ENCODE data around the gene TTC38.
"Not testable (repeated sequence)": the region's sequence is repeated elsewhere in the genome, so short reads cannot be mapped to it uniquely, and the experiment has no call there.

TTC38 gene

DNA sequence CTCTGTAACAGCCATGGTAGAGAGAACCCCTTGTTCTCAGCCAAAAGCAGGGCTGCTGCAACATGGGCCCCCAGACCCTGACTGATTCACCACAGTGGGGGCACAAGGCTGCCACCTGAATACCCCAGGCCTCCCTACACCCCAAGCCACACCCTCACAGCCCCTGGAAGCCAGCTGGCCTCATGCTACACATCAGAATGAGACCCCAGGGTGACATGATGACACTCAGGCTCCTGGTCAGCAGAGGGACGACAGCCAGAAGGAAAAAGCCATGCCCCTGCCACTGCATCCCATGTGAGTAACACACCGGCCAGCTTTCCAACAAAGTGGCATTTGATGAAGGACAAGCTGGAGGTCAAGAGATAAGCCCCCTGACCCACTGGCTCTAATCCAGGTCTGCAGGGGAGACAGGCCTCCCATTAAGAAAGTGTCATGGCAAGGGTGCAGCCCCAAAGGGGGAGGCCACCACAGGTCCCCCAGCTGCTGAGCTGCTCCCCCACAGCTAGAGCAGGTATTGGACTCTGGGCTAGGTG, 20.3 kb upstream of the TTC38 start:
- DNase-seq: no peak

DNA sequence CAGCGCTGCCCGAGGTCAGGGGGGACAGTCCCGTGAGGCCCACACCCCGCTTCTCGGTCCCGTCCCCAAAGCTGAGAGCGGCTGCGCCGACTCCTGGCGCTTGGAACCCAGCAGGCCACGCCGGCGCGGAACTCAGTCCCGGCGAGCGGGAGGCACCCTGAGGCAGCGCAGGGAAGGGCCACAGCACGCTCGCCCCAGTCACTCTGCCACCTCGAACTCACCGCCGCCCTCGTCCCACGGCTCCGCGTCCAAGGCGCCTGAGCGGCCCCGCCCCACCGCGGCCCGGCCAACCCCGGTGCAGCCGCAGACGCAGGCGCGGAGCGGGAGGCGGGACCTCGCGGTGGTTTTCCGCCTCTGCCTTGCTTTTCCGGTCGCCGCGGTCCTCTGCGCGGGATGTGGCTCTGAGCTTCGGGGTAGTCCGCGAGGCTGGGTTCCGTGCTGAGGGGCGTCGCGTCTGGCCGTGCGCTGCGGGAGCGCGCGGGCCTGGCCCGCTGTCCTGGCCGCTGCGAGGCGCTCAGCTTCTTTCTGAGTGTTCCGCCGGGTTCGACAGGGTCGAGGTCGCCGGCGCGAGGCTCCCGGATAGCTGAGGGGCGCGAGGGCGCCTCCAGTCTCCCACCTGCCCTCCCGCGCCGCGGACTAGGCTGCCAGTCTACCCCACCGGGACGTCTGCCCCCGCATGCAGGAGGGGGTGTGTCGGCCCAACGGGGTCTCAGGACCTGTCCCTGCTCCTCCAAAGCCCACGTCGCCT, 17.6 kb upstream of the TTC38 start, which contains the start of gene CDPF1:
TSS of gene CDPF1 (minus strand) at position 259 of the 748 bp plus-strand sequence. CDS start 2,009 bp downstream, outside the sequence.
- DNase-seq: peak; percentile 60

DNA sequence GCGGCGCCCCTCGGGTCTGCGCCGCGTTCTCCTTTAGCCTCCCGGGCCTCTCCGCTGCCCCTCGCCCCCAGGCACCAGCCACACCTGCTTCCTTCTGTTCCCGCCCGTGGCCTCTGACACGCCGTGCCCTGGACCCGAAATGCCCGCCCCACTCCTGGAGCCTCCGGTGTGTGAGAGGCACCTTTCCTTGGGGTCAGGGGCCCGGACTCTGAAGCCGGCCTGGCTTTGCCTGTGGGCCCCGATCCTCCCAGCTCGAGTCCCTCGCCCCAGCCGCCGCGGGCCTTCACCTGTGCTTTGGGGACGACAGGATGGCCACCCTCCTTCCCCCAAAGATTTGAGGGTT, 17.1 kb upstream of the TTC38 start:
- no peak for DNase-seq

DNA sequence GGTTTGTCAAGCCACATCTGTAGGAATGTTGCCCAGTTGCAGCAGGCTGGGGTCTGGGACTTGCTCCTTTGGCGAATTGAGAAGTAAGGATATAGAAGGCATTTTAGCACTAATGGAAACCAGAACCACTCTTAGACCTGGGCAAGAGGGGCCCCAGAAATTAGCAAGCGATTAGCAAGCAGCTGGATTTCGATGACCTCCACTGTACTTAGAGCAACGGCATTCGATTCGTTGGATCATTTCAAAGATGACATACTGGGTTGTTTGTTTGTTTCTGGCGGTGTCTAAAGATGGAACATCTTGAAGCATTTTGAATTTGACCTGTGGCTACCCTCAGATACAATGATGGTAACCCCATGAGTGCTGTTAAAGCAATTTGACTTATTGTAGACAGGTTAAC, 16.5 kb upstream of the TTC38 start:
- no peak for DNase-seq

DNA sequence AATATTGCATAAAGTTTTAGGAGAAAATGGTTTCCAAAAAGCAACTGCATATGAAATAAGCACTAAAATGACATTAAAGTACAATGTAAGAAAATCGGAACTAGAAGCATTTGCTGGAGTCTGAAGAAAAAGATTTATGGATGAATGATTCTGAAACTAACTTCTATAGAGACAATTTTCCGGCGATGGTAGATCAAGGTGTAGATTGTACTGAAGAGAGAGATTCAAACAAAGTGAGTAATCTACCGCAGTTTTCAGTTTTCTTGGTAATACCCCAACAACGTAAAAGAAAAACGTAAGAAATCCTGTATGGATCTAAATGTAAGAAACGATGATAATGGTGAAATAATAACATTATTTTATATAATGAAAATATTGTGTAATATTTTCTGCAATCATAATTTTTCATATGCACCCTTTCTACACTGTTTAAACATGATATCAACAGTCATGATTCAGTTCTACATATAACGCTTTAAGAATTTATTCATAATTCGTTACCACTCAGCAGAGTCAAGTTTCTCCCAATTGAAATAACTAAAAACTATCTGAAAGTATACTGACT, 15.9 kb upstream of the TTC38 start:
- no peak for DNase-seq

DNA sequence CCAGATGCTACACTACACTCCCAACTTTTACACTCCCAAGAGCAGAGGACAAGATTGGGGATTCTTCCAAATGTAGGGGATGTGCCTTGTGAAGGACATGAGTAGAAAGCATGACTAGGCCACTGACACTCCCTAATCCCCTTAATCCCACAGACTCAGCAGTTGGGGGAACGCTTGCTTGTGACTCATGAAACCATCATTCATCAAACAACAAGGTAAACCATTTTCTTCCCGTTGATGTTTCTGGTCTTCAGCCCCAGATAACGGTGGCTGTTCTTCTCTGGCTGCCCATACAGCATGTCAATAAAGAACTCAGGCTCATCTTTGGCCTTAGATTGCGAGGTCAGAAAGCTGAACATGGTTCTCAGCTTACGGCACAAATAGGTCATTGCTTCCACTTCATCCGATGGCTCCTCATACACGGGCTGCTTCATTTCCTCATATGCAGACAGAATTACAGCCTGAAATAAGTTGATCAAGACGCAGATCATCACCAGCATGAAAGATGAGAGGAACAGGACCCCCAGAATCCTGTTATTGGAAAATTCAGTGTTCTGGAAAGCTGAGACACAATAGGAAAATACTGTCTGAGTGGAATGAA, 11.3 kb upstream of the TTC38 start:
- no peak for DNase-seq

DNA sequence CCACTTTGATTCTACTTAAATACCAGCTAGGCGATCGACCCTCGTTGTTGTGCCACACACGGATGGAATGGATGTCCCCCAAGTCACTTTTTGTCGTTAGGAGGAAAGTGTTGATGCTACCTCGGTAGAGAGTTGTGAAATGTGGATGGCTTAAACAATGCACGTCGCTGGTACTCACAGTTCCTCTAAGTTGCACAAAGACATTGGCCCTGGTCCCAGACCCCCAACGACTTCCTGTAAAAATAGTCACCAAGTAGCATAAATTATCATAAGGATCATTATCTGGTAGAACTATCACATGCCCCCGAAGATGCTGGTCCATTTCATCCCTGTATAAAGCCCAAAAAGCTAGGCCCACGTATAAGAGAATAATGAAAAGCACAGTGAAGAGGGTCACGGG, 8.4 kb upstream of the TTC38 start:
- DNase-seq: no peak

DNA sequence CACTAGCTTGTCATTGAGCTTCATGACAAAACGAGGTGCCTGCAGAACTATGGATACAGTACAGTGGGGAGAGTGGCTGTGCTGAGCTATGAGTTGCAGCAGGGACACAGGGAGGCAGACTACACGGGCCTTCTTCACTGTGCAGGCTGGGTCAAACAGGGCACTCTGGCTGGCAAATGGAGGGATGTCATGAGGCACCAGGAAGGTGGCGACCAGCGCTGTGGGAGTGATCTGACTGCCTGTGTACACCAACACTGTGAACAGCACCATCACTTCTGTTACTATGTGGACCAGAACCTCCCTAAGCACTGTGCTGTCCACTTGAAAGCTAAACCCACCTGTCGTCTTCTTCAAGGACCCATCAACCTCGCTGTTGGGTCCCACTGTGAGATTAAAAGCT, 7.8 kb upstream of the TTC38 start:
- no peak for DNase-seq

DNA sequence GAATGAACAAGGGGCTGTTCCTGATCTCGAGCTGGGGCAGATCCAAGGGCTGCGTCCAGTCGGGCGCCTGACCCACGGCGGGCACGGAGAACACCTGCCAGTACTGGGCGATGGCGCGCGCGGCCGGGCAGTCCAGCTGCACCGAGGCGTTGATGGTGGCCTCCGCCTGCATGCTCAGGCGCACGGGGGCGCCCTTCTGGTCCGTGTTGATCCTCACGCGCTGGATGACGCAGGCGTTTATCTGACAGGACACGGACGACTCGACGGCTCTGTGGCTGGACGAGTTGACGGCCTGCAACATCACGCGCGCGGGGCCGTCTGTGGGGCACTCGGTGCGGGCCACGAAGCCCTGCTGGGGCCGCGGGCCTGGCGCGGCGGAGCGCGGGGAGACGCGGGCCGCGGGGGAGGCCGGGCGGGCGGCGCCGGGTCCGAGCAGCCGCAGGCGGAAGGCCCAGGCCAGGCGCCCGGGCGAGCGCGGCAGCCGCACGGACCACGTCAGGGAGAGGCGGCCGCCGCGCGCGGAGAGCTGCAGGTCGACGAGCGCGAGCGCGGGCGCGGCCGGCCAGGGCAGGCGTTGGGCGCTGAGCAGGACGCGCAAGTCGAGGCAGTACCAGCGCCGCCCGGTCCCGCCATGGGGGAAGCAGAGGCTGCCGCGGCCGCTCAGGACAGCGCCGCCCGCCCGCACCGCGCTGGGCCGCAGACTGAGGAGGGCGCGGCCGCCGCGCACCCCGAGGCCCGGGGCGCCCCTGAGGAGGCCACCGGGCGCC, 5.2 kb upstream of the TTC38 start:
- no peak for DNase-seq

DNA sequence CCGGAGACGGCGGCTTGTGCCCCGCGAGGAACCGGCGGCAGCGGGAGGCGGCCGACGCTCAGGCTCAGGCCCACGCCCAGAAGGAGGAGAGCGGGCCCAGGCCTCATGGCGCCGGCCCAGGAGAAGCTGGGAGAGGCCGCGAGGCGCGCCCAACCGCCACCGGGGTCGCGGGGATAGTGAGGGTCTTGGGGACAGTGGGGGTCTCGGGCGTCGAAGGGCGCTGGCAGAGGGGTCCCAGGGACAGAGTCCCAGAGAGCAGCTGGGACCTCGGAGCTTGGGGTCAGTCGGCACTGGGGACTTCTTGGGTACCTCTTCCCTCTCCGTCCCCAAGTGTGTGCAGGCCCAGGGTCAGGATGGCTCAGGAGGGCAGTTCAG, 4.6 kb upstream of the TTC38 start, which contains the start of gene PKDREJ:
TSS of gene PKDREJ (minus strand) at position 128 of the 375 bp plus-strand sequence. CDS start at position 107, 21 bp downstream.
- DNase-seq: no peak

DNA sequence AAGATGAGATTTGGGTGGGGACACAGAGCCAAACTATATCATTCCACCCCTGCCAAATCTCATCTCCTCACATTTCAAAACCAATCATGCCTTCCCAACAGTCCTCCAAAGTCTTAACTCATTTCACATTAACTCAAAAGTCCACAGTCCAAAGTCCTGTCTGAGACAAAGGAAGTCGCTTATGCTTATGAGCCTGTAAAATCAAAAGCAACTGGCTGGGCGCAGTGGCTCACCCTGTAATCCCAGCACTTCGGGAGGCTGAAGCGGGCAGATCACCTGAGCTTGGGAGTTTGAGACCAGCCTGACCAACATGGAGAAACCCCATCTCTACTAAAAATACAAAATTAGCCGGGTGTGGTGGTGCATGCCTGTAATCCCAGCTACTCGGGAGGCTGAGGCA, 3.3 kb upstream of the TTC38 start:
- DNase-seq: not testable (repeated sequence)

DNA sequence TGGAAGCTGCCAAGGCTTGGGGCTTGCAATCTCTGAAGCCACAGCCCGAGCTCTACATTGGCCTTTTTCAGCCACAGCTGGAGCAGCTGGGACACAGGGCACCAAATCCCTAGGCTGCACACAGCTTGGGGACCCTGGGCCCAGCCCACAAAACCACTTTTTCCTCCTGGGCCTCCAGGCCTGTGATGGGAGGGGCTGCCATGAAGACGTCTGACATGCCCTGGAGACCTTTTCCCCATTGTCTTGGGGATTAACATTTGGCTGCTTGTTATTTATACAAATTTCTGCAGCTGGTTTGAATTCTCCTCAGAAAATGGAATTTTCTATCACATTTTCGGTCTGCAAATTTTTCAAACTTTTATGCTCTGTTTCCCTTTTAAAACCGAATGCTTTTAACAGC, 2.2 kb upstream of the TTC38 start:
- not testable (repeated sequence) for DNase-seq

DNA sequence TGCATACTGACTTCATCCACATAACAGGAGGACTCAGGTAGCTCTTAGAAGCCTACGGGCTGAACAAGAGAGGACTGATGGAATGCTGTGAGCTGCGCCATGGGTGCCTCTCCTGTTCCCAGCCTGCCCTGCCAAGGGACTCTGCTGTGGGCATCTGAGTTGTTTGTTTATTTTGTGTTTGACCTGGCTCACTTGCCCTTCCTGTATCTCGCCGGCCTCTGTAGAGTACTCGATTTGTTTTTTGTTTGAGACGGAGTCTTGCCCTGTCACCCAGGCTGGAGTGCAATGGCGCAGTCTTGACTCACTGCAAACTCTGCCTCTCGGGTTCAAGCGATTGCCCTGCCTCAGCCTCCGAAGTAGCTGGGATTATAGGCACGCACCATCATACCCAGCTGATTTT, 1.8 kb downstream of the TTC38 start:
- DNase-seq: no peak

DNA sequence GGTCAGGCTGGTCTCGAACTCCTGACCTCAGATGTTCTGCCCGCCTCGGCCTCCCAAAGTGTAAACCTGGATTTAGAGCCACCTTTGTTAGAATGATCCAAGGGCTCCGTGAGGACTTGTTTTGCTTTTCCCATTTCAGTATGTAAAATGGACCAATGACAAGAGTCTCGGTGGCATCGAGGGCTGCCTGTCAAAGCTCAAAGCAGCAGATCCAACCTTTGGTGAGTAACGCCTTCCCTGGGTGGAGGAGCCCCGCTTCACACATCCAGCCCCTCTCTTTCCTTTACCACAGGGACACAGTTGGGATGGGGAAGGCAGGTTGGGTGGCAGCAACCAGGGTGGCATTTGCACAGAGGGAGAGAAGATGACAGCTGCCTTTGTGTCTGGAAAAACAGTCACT, 4.4 kb downstream of the TTC38 start:
- no peak for DNase-seq

DNA sequence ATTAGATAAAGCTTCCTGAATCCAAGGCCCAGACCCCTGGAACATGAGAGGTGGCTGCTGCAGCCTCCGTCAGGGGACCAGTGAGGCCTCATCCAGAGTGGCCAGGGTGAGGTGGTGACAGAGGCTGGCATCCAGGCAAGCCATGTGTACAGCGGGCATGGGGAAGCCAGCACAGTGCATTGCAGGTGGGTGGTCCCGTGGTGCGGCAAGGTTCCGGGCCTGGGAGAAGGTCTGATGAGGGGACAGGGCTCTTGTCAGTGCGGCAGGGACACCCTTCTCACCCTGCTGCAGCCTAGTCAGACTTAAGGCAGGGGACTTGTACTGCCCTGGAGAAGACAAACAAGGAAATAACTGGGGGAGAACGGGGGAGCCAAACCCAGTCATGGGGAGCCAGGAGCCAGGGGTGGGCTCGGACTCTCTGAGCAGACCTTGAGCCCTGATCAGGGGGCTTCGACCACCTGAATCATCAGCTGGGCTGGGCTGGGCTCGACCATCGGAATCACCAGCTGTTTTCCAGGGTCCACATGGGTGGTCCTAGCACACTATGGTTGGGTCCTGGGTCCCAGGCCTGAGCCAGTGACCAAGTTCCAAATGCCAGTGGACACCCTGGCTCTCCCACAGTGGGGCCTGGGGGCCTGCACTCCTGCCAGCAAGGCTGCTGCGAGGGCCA, 5.1 kb downstream of the TTC38 start:
- DNase-seq: no peak

DNA sequence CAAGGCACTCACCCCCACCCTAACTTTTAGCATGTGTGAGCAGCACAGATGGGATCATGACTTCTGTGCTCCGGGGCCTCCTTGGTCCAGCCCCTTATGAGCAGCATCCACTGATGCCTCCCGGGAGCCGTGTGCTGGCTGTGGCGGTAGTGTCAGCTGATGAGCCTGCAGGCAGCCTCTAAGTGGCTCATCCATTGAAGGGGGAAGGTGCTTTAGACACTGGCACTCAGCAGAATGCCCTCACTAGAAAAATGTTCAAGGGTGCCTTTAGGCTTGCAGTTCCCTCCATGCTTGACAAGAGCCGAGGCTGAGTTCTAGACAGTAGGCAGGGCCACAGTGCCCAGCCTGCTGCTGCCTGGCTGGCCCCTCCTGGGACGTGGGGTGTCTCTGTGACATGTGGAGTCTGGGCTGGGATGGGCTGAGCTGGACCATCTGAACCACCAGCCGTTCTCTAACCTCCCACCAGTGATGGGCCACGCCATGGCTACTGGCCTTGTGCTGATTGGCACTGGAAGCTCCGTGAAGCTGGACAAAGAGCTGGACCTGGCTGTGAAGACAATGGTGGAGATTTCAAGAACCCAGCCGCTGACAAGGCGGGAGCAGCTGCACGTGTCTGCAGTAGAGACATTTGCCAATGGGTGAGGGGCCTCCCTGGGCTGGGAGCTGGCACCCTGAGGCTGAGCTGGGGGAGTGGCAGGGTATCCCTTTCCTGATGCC, 5.8 kb downstream of the TTC38 start:
- DNase-seq: no peak

DNA sequence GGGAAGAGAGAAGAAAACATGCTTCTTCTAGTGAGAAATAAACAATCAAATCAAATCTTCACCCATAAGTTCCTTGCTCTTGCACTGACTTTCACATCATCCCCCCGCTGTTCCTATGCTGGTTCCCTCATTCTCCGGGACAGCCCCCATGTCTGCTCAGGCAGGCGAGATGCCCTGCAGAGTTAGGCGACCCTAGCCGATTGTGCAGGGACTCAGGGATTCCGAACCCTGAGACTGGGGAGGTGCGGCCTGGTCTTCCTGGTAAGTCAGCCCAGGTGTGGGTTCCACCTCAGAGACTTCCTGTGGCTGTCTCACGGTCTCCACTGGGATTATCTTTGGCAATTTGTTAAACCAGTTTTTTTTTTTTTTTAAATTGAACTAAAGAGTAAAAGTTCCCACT, 6.6 kb downstream of the TTC38 start:
- no peak for DNase-seq

DNA sequence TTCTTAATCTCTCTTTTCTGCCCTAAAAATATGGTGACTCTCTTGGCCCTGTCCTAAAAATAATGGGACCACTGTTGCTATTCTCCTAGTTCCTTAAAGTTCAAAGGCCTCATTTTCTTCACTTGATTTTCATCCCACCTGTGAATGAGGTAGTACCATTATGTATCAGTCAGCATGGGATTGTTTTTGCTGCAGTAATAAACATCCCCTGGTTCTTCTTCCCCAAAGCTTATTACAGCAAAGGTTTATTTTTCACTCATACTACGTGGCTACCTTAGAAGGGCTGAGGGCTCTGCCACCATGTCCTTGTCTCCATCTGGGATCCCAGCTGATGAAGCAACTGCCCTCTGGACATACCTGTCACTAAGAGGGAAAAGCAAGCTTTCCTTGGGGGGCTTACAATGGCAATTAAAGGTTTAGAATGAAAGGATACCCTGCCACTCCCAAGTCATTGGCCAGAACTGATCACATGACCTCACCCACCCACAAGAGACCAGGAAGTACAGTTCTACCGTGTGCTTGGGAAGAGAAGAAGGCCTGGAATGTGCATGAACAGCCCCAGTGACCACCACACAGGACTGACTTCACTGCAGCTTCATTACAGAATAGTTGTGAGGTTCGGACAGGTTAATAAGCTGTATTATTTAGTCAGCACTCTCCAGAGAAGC, 7.8 kb downstream of the TTC38 start:
- DNase-seq: no peak

DNA sequence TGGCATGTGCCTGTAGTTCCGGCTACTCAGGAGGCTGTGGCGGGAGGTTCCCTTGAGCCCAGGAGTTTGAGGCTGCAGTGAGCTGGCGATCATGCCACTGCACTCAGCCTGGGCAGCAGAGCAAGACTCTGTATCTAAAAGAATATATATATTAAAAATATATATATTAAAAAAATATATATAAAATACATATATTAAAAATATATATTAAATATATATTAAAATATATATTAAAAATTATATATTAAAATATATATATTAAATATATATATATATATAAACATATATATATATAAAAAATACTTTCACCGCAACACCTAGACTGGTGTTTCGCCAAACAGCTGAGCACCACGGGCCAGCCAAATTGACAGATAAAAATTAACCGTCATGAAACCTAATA, 8.8 kb downstream of the TTC38 start:
- no peak for DNase-seq

DNA sequence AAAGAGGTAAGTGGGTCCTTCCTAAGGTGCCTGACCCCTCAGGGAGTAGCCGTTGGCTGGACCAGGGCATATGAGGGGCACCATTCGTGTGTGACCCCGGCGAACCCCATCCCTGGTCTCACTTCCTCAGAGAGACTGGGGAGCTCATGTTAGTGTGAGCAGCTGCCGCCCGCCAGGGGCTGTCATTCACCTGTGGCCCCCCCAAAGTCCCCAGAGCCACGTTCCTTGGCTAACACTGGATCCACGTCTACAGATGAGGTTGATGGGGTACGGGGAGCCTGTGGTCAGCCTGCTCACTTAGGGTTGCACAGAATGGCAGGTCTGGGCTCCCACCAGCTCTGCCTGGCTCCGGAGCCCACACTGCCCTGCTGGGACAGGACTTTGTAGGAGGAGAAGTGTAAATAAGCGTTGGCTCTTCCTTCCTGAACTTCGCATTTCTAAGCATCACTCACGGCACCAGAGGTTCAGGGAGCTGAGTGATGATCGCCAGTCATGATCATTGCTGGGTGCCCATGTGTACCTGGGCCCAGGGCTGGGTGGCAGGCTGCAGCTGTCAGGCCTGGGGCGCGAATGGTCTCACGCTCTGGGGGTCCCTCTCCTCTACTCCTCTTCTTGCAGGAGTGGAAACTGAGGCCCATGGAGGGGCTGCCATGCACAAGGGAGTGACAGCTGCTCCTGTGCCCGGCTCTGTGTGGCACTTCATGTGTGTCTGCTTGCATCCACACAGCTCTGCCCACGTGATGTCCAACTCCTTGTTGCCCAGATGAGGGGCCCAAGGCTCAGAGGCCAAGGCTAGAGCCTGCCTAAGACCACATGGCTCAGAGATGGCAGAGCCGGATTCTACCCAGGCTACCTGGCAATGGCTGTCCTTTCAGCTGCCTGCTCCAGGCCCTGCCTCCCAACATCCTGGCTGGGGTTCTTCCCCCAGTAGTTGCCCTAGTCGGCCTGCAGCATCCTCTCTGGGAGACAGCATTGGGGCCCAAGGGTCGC, 11.1 kb downstream of the TTC38 start:
- DNase-seq: no peak
